Panc1 (cell line): ENCODE measurements around the gene MIR17HG. TPM values are rescaled to one million over a fixed set of nuclear protein-coding genes. Genes with fewer than 3 reads are reported as not detected.

ENCODE experiments used
- ATAC-seq: fragments of 200-7000 bp; cut with Tn5 transposase; 2 replicates; pipeline ENCODE4 v1.9.1; 2020; ENCODE audit warnings: mild to moderate bottlenecking, moderate library complexity
- BruUV-seq: library from RNA; stranded (reverse); fragments of 400-500 nt; replicated peaks from 2 replicates; lab custom pipeline; 2021; lab: Mats Ljungman, UMichigan
- CTCF ChIA-PET: fragments of 300-600 bp; sonication (Branson Sonifier 250); formaldehyde crosslinking; loops from one replicate; lab custom pipeline; 2022; ENCODE audit warnings: antibody characterized with exemption; lab: Charles Lee
- POLR2A ChIA-PET: fragments of 300-600 bp; sonication (Branson Sonifier 250); formaldehyde crosslinking; loops from one replicate; lab custom pipeline; 2022; ENCODE audit warnings: antibody characterized with exemption; lab: Charles Lee
- DNase-seq: peaks from one replicate; pipeline ENCODE4 v3.0.0-alpha.2; 2010; ENCODE audit warnings: low read depth, low spot score
- H3K27ac ChIP-seq: 2 replicates; pipeline ENCODE4 v1.5.1; 2011; ENCODE audit warnings: mild to moderate bottlenecking, low read length, inconsistent platforms
- H3K27me3 ChIP-seq: fragments of 200-500 bp; sonication (Bioruptor generic); 2 replicates; pipeline ENCODE4 v1.6.0; 2014; ENCODE audit warnings: low read length, inconsistent platforms; ENCODE audit not compliant: control insufficient read depth, insufficient read depth
- H3K36me3 ChIP-seq: fragments of 200-500 bp; sonication (Bioruptor generic); 2 replicates; pipeline ENCODE4 v1.5.1; 2014; ENCODE audit warnings: inconsistent platforms, mild to moderate bottlenecking, low read length, moderate library complexity; ENCODE audit not compliant: control insufficient read depth, insufficient read depth
- H3K4me1 ChIP-seq: 2 replicates; pipeline ENCODE4 v1.5.1; 2011; ENCODE audit warnings: inconsistent platforms, mild to moderate bottlenecking, low read length, moderate library complexity; ENCODE audit not compliant: control insufficient read depth, insufficient read depth
- H3K4me3 ChIP-seq, 2 experiments: 2 replicates each; pipeline ENCODE4 v1.5.1; 2011 to 2012; ENCODE audit warnings: low read depth in 2 of 2, low read length in 2 of 2, mild to moderate bottlenecking in 2 of 2, inconsistent platforms in 1 of 2, moderate library complexity in 1 of 2
- H3K9me3 ChIP-seq: fragments of 200-500 bp; sonication (Bioruptor generic); 2 replicates; pipeline ENCODE4 v1.5.1; 2014; ENCODE audit warnings: low read depth, mild to moderate bottlenecking, inconsistent platforms, low read length, moderate library complexity; ENCODE audit not compliant: control insufficient read depth, insufficient read depth
- CTCF ChIP-seq: fragments of 450-650 bp; IDR thresholded peaks from 2 replicates; pipeline ENCODE4 v1.5.1; 2017; ENCODE audit warnings: mild to moderate bottlenecking
- POLR2AphosphoS5 ChIP-seq: IDR thresholded peaks from 2 replicates; pipeline ENCODE4 v1.6.1; 2012; ENCODE audit warnings: mild to moderate bottlenecking, low read depth, low read length, moderate library complexity
- SIN3A ChIP-seq: IDR thresholded peaks from 2 replicates; pipeline ENCODE4 v1.6.1; 2012; ENCODE audit warnings: low read depth, mild to moderate bottlenecking, low read length, moderate library complexity, borderline replicate concordance; ENCODE audit not compliant: insufficient read depth
- TCF7L2 ChIP-seq: IDR thresholded peaks from 2 replicates; pipeline ENCODE4 v1.6.1; 2011; ENCODE audit warnings: mild to moderate bottlenecking, low read depth, low read length, inconsistent platforms
- in situ Hi-C: cut with HindIII; loops from 2 replicates; pipeline ENCODE4 v1.10.0; 2016; ENCODE audit warnings: low sequenced_read_pairs, low pct_unique_long_range_greater_than_20kb
- intact Hi-C: fragments of 100-400 bp; cut with micrococcal nuclease; formaldehyde crosslinking; loops from one replicate; pipeline ENCODE4 v1.10.0; 2022; ENCODE audit not compliant: unreplicated experiment
- total RNA-seq: library from RNA; stranded (reverse); gene quantifications from one replicate; pipeline ENCODE4 v1.2.1, GENCODE V29; 2021; ENCODE audit not compliant: unreplicated experiment
- TF ChIP-seq, protein P1 (sequence below), 2 experiments: IDR thresholded peaks; 2 replicates each; pipeline ENCODE4 v1.6.1; 2011 to 2012; ENCODE audit warnings: low read depth in 2 of 2, control low read depth in 1 of 2, low read length in 1 of 2, mild to moderate bottlenecking in 1 of 2, moderate library complexity in 1 of 2; ENCODE audit not compliant: insufficient read depth in 1 of 2

Gene MIR17HG
- total RNA-seq, 1 experiment from 2014 or later: 3.1 TPM

- POLR2A ChIA-PET: no interaction called here
- no peak overlapping the region for H3K4me3 ChIP-seq
- intact Hi-C loops (no loop called here), in situ Hi-C loops (no loop called here)
- H3K4me1 ChIP-seq: no peaks in the 10 kb centered on the region
- no peak for TF ChIP-seq CTCF
- no peak for TF ChIP-seq TCF7L2
- TF ChIP-seq, protein P1, sequence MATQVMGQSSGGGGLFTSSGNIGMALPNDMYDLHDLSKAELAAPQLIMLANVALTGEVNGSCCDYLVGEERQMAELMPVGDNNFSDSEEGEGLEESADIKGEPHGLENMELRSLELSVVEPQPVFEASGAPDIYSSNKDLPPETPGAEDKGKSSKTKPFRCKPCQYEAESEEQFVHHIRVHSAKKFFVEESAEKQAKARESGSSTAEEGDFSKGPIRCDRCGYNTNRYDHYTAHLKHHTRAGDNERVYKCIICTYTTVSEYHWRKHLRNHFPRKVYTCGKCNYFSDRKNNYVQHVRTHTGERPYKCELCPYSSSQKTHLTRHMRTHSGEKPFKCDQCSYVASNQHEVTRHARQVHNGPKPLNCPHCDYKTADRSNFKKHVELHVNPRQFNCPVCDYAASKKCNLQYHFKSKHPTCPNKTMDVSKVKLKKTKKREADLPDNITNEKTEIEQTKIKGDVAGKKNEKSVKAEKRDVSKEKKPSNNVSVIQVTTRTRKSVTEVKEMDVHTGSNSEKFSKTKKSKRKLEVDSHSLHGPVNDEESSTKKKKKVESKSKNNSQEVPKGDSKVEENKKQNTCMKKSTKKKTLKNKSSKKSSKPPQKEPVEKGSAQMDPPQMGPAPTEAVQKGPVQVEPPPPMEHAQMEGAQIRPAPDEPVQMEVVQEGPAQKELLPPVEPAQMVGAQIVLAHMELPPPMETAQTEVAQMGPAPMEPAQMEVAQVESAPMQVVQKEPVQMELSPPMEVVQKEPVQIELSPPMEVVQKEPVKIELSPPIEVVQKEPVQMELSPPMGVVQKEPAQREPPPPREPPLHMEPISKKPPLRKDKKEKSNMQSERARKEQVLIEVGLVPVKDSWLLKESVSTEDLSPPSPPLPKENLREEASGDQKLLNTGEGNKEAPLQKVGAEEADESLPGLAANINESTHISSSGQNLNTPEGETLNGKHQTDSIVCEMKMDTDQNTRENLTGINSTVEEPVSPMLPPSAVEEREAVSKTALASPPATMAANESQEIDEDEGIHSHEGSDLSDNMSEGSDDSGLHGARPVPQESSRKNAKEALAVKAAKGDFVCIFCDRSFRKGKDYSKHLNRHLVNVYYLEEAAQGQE (IDR thresholded peaks at IDR 0.05; ENCODE audit: insufficient read depth in 1 of 2, low read depth in 2 of 2, low read length in 1 of 2): no peak
- TF ChIP-seq SIN3A: no peak
- TF ChIP-seq POLR2AphosphoS5: no peak
- no peaks in the 10 kb centered on the region for H3K27me3 ChIP-seq
- DNase-seq: no peak
- ATAC-seq: no peak
- H3K27ac ChIP-seq: no peak overlapping the region
- CTCF ChIA-PET: interaction anchor here (0.6 kb wide), 1 partner anchor 15 kb away, joined by 4 read pairs; no protein-coding TSS in a partner anchor
- no peaks in the 10 kb centered on the region for H3K36me3 ChIP-seq
- no TSS peak for BruUV-seq
- no peaks in the 10 kb centered on the region for H3K9me3 ChIP-seq
These were observed 45.4 kb upstream of the MIR17HG start for GRCh38 chr13:91302111-91302510.

- Histone ChIP-seq H3K9me3 (no peaks in the 10 kb centered on the region), H3K36me3 (no peaks in the 10 kb centered on the region), H3K4me1 (no peaks in the 10 kb centered on the region), H3K27ac (no peak overlapping the region), H3K4me3 (no peak overlapping the region), H3K27me3 (no peaks in the 10 kb centered on the region)
- POLR2A ChIA-PET: no interaction called here
- ATAC-seq (no peak), DNase-seq (no peak)
- in situ Hi-C loops: no loop called here
- intact Hi-C loops: no loop called here
- BruUV-seq: no TSS peak
- TF ChIP-seq SIN3A (no peak), CTCF (no peak), TCF7L2 (no peak), POLR2AphosphoS5 (no peak)
- TF ChIP-seq, protein P1 (IDR thresholded peaks at IDR 0.05; ENCODE audit: insufficient read depth in 1 of 2, low read depth in 2 of 2, low read length in 1 of 2): no peak
- CTCF ChIA-PET: no interaction called here
These were observed 44.5 kb upstream of the MIR17HG start for GRCh38 chr13:91303031-91303430.
